Fibroblast of villous mesenchyme (primary cell): ENCODE data around the gene MAP2. TPM values are rescaled to one million over a fixed set of nuclear protein-coding genes. Genes with fewer than 3 reads are reported as not detected.

Source experiments
- DNase-seq: peaks from one replicate; pipeline ENCODE4 v3.0.0-alpha.2; 2010; ENCODE audit warnings: low read depth
- H3K4me3 ChIP-seq: 2 replicates; pipeline ENCODE4 v1.5.1; 2011; ENCODE audit warnings: low read depth, mild to moderate bottlenecking, low read length
- CTCF ChIP-seq: IDR thresholded peaks from 2 replicates; pipeline ENCODE4 v1.5.1; 2012; ENCODE audit warnings: low read depth, mild to moderate bottlenecking, low read length; ENCODE audit not compliant: insufficient read depth
- total RNA-seq: library from RNA; depleted of rRNA; stranded (reverse); fragments of >200 nt; gene quantifications from 2 replicates; pipeline ENCODE4 v1.2.3, GENCODE V29; 2012

The MAP2 gene
- total RNA-seq, 1 donor = 37.1 TPM

DNA sequence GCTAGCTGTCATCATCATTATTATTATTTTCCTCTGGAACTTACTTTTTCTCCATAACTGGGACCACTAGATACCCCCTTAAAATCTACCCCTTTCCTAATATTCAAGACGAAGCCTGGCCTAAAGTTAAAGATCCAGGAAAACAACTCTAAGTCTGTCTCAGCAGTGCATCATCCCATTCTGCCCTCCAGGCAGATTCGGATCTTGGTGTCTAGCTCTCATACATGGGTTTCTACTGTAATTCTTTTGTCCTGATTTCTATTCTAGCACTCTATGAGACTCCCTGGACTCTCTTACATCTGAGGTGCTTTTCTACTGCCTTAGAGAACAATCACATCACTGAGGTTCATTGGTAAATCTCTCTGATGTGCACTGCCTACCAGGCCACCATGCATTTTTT is 35.5 kb downstream of the MAP2 start:
- no peak for DNase-seq
- TF ChIP-seq CTCF = no peak

DNA sequence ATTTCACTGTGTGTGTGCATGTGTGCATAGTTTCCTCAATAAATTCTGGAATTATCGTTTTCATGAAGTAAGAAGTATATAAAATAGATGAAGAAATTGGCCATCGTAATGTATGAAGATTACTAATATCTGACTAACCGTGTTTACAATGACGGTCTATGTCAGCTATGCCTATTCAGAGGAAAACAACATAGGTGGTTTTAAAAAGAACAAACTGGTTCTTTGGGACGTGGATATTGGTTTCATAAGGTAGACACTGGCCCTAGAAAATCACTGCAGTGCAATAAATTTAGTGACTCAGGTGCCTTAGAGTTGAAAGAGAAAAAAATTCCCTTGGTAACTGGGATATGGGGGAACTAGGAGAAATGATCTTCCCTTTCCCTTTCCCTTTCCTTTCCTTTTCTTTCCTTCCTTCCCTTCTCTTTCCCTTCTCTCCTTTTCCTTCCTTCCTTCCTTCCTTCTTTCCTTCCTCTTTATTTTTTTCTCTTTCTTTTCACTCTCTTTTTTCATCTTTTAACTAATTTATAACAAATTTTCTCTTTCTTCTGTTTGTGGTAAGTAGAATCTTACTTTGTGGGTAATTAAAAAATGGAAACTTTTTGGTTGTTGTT is 36.4 kb downstream of the MAP2 start:
- no peak overlapping the region for H3K4me3 ChIP-seq
- DNase-seq = no peak
- TF ChIP-seq CTCF = no peak

More for the DNA sequence above, 35.5 kb downstream of the MAP2 start:
- H3K4me3 ChIP-seq = no peak overlapping the region

- peak; percentile 21 for TF ChIP-seq CTCF
- no peak overlapping the region for H3K4me3 ChIP-seq
- no peak for DNase-seq
Measured at GRCh38 chr2:209463226-209463625, 39.4 kb downstream of the MAP2 start.

GRCh38 chr2:209463835-209464234 is 40.0 kb downstream of the MAP2 start:
- no peak for TF ChIP-seq CTCF
- DNase-seq = no peak
- H3K4me3 ChIP-seq = no peak overlapping the region

GRCh38 chr2:209468846-209469245 is 45.0 kb downstream of the MAP2 start:
- TF ChIP-seq CTCF = no peak
- DNase-seq = no peak

GRCh38 chr2:209469481-209469880 is 45.6 kb downstream of the MAP2 start:
- DNase-seq = no peak
- H3K4me3 ChIP-seq = no peak overlapping the region
- no peak for TF ChIP-seq CTCF

More at GRCh38 chr2:209468846-209469245, 45.0 kb downstream of the MAP2 start:
- H3K4me3 ChIP-seq = no peak overlapping the region

GRCh38 chr2:209470466-209470865 is 46.6 kb downstream of the MAP2 start:
- H3K4me3 ChIP-seq = no peak overlapping the region
- no peak for TF ChIP-seq CTCF
- DNase-seq = no peak
